Gastrocnemius medialis (tissue), 4 donors: ENCODE measurements around the gene PAX2.

Source experiments
- CTCF ChIP-seq, 5 experiments: fragments of 450-650 bp in 3 of 5; fragments of 200-600 bp in 2 of 5; sonication (generic) in 2 of 5; IDR thresholded peaks in 4 of 5; conservative IDR thresholded peaks in 1 of 5; 1 replicate in 4 of 5; 2 replicates in 1 of 5; pipeline ENCODE4 v1.5.1; 2016 to 2019; ENCODE audit warnings: antibody characterized with exemption in 5 of 5, mild to moderate bottlenecking in 3 of 5, moderate library complexity in 3 of 5
- POLR2A ChIP-seq, 2 donors: fragments of 450-650 bp; IDR thresholded peaks; one replicate each; pipeline ENCODE4 v1.6.1; 2017; ENCODE audit warnings: antibody characterized with exemption in 2 of 2, mild to moderate bottlenecking in 2 of 2, moderate library complexity in 2 of 2

GRCh38 chr10:100848770-100849169, 103.4 kb downstream of the PAX2 start:
- TF ChIP-seq CTCF (IDR thresholded peaks at IDR 0.05 in 4 of 5, conservative IDR thresholded peaks at IDR 0.05 in 1 of 5), result no peak
- no peak for TF ChIP-seq POLR2A (IDR thresholded peaks at IDR 0.05)
